Stimulated activated CD4-positive, alpha-beta T cell treated with anti-CD3 and anti-CD28 coated beads, Interleukin-1b, Interleukin-23, amount 100 ng/mL, for 48 hours (primary cell): ENCODE results near the gene MESP2.

Source experiments
- DNase-seq: peaks from one replicate; pipeline ENCODE4 v3.0.0-alpha.2; 2020

The MESP2 gene

GRCh38 chr15:89802986-89803824 lies 27.1 kb downstream of the MESP2 start:
- no peak for DNase-seq

GRCh38 chr15:89803941-89804800 lies 28.0 kb downstream of the MESP2 start:
- DNase-seq: no peak

- DNase-seq: no peak
Measured at GRCh38 chr15:89805241-89806209, 29.4 kb downstream of the MESP2 start.

- DNase-seq: no peak
Measured at GRCh38 chr15:89806210-89806558, 30.1 kb downstream of the MESP2 start.

DNA sequence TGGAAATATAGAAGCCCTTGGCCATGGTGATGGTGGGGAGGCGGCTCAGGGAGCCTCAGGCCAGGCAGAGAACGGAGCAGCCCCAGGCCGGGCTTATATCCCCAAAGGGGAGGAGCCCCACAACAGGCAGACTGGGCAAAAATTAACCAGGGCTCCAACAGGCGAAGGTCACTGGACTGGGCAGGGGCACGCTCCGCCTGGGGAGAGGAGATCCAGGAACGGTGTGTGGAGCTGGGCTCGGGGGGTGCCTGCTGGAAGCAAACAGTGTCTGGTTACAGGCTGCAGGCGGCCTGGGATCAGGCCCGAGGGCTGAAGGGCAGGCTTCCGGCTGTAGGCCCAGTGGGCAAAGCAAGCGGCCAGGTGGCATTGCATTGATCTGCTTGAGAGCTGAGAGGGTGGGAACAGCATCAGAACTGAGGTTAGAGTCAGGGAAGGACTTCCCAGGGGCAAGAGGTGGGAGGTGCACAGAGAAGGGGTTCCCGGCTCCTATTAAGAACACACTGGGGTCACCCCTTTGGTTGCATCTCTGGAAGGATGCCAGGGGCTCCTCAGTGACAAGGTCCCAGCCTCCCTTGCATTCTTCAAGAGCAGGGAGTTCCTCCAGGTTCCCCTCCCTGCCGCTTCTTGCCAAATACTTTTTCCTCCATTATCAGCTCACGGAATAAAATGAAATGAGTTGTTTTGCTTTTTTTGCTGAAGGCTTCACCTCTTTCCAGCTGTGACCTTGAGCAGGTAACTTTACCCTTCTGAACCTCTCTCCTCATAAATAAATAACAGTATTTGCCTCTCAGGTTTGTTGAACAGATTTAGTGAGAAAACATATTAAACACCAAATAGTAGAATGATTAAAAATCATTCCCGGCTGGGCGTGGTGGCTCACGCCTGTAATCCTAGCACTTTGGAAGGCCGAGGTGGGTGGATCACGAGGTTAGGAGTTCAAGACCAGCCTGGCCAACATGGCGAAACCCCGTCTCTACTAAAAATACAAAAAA lies 30.7 kb downstream of the MESP2 start:
- DNase-seq: no peak

DNA sequence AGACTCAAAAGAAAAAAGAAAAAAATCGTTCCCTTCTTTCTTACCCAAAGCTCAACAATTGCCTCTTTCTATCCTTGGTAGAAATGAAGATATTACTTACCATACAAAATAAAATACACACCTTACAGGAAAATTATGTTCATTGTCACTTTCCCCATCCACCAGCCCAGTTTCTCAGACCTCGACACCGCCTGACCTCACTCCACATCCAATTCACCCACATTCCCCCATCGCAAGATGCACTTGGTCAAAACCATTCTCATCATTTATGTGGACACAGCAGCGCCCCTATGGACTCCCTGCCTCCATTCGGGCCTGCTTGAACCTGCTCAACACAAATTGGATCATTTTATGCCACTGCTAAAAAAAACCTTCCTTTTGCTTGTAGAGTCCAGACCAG lies 31.6 kb downstream of the MESP2 start:
- DNase-seq: no peak

GRCh38 chr15:89808160-89808870 lies 32.2 kb downstream of the MESP2 start:
- no peak for DNase-seq

DNA sequence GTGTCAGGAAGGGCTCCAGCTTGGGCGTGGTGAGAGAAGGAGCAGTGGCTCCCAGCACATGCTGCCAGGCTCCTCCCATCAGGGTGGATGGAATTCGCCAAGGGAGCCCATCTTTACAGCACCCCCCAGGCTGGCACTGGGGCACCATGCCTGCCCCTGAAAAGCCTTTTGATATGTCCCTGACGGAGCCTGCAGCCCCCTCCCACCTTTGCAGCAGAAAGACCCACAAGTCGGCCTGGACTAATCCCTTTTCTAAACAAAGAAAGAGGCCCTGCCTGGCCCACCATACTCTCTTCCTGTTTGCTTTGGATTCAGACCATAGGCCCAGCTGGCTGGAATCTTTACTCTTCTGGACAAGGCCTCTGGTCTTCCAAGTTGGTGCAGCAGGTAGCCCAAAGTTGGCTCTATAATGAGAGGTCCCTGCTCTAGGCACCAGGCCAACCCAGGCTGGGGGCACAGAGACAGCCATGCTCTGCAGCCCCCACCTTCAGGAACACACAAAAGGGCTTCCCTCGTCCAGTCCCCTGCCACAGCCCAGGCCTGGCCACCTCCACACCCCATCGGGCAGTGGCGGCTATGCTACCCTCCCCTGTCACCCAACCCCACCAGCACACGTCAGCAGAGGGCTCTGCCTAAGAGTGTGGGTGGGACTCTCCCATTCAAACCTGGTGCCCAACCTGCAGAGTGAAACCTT lies 33.1 kb downstream of the MESP2 start:
- DNase-seq: no peak

GRCh38 chr15:89809787-89810148 lies 33.6 kb downstream of the MESP2 start:
- DNase-seq: no peak

GRCh38 chr15:89810837-89811236 lies 34.7 kb downstream of the MESP2 start:
- DNase-seq: no peak

- DNase-seq: no peak
Measured at GRCh38 chr15:89812011-89812846, 36.1 kb downstream of the MESP2 start.

- no peak for DNase-seq
Measured at GRCh38 chr15:89812847-89813320, 36.8 kb downstream of the MESP2 start.

DNA sequence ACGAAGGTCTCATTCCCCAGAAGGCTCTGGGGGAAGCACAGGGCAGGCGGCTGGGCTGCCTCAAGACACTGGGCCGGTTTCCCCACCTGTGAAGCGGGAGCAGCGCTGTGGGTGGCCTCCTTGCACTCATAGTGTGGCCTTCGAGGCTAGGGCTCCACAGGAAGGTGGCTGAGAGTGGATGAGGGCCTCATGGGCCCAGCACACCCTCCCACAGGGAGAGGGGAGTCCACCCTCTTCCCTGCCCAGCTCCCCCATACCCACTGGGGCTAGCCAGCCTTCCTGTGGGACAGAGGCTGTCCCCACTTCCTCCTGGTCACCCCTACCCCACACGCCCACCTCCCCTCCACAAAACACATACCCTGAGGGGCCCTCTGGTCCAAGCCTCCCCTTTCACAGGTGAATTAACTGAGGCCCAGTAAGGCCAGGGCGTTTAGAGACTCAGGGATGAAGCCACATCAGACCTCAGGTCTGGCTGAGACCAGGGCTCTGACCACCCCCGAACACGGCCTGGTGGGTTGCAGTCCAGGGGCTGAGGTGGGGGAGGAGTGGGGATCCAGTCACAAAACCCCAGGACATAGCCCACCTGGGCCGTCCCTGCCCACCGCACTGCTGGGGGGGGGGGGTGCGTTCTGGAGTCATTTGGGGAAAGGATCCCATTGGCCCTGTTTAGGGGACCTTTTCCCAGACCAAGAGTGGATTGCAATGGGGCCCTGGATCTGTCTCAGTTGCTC lies 37.4 kb downstream of the MESP2 start:
- no peak for DNase-seq

GRCh38 chr15:89814112-89814742 lies 38.1 kb downstream of the MESP2 start:
- DNase-seq: no peak

DNA sequence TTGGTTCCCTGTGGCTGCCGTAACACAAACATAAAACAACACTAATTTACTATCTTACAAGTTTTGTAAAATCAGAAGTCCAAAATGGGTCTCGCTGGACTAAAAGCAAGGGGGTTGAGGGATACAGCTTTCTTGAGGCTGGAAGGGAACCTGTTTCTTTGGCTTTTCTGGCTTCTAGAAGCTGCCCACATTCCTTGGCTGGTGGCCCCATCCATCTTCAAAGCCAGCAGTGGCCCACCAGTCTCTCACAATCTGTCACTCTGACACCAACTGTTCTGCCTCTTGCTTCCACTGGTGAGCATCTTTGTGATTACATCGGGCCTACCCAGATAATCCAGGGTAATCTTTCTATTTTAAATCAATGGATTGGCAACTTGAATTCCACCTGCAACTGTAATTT lies 39.6 kb downstream of the MESP2 start:
- no peak for DNase-seq

DNA sequence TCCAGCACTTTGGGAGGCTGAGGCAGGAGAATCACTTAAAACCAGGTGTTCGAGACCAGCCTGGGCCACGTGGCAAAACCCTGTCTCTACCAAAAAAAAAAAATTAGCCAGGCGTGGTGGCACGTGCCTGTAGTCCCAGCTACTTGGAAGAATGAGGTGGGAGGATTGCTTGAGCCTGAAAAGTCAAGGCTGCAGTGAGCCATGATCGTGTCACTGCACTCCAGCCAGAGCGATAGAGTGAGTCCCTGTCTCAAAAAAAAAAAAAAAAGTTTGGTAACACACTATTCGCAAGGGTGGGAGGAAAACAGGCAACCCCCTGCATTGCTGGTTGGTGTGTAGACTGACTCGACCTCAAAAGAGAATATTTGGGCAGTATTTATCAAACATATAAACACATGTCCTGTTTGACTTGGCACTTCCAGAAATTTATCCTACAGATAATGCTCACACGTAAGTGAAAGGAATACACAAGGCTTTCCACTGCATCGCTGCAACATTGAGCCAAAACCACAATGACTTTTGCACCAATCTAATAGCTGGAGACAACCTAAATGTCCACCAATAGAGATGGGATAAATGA lies 41.7 kb downstream of the MESP2 start:
- DNase-seq: no peak

- no peak for DNase-seq
Measured at GRCh38 chr15:89818287-89818686, 42.2 kb downstream of the MESP2 start.
